GM18909 (cell line): ENCODE data around the gene PHETA1.
"Not testable (repeated sequence)": the region's sequence is repeated elsewhere in the genome, so short reads cannot be mapped to it uniquely, and the experiment has no call there.

ENCODE experiments used
- ATAC-seq: cut with Tn5 transposase; IDR thresholded peaks from one replicate; pipeline ENCODE4 v1.9.1; 2021; ENCODE audit warnings: mild to moderate bottlenecking; ENCODE audit not compliant: unreplicated experiment, poor library complexity

The PHETA1 gene

GRCh38 chr12:111352296-111352993 lies 16.4 kb downstream of the PHETA1 start:
- no peak for ATAC-seq

DNA sequence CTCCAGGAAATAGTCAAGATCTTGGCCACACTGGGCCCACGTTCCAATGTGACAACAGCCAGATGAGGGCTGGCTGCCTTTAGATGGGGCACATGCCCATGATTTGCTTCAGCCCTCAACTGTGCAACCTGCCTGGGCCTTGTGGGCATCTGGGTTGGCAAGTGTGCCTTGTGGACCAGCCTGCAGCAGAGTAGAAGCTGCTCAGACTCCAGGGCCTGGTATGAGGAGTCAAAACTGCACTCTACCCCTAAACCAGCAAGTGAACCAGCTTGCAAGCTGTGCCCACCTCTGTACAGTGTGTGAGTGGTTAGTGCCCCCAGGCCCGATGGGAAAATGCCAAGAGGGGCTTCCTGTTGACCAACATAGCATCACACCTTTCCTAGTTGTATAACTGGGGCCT lies 17.9 kb downstream of the PHETA1 start:
- no peak for ATAC-seq

DNA sequence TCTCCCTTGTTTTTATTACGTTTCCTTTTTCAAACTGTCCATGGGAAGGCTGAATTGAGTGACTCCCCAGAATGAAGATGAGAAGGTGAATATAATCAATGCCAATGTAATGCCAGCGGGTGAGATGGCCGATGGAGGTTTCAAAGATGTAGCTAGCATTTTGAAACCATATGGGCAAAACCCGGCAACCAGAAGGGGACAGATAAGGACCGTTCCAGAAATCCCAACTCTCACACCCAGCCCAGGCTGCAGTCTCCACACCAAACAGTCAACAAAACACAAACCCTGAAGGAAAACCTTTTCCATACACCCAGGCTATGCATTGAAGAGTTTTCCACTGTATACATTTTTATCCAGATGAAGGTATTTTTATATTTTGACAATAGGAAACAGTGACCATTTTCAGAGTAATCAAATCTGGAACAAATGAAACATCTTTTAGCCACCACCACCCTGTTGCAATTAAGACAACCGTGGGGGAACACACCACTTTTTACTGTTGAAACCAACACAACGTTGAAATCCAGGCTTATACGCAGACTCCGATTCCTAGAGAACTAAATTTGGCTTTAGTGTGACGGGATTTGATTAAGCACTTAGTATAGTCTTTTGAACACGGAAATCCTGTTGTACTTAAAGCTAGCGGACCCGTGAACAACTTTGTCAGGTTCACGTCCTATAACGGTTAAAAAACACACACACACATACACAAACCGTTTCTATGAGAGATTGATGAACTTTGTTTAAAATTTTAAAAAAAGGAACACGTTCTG lies 19.0 kb downstream of the PHETA1 start:
- no peak for ATAC-seq

- no peak for ATAC-seq
These were observed 19.7 kb downstream of the PHETA1 start for GRCh38 chr12:111349101-111349747.

- ATAC-seq = no peak
These were observed 20.8 kb downstream of the PHETA1 start for GRCh38 chr12:111347891-111348644.

GRCh38 chr12:111344254-111344875 lies 24.5 kb downstream of the PHETA1 start:
- no peak for ATAC-seq

GRCh38 chr12:111343181-111343580 lies 25.7 kb downstream of the PHETA1 start:
- ATAC-seq = no peak

GRCh38 chr12:111342376-111342775 lies 26.5 kb downstream of the PHETA1 start:
- no peak for ATAC-seq

DNA sequence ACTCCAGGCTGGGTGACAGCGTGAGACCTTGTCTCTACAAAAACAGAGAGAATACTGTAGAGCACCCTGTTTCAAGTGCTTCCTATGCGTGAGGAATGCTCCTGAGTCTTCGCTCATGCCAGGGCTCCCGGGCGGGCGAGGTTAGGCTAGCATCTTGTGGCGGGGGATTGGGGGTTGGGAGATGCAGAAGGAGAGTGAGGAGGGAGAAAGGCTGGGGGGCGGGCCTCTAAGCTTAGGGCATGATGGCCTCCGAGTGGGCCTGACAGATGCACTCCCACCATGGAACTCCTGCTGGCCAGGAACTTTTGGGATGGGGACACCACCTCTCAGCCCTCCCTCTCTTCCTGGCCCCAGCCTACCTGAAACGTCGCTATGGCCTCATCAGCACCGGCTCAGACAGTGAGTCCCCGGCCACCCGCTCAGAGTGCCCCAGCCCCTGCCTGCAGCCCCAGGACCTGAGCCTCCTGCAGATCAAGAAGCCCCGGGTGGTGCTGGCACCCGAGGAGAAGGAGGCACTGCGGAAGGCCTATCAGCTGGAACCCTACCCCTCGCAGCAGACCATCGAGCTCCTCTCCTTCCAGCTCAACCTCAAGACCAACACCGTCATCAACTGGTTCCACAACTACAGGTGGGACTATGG lies 27.3 kb downstream of the PHETA1 start:
- no peak for ATAC-seq

DNA sequence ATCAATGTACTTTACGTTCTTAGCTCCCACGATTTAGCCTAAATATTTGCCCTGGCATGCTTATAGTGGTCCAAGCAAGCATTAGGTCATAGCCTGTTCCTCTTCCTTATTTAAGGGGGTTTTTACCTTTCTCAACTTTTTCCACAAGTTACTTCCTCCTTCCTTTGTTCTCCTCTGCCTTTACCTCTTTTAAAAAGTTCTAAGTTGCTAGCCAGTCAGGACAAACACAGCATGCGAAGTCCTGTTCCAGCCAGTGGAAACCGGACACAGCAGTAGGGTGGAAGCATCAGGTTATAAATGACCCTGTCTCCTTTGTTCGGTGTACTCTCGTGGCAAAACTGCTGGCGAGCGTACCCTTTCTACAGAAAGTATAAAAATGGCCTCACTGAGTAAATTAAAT lies 28.2 kb downstream of the PHETA1 start:
- ATAC-seq = not testable (repeated sequence)

DNA sequence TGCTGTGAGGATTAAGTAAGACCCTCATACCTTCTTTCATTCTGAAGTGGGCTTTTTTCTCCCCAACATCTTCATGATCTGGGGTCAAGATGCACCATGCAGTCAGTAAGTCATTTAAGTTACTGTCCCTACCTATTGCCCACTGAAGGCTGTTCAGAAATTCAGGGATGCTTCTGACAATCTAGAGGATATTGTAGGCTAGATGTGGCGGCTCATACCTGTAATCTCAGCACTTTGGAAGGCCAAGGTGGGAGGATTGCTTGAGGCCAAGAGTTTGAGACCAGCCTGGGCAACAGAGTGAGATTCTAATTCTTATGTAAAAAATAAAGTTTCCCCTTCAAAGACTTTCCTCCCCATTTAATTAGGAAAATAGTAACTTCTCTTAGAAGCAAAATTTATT lies 28.7 kb downstream of the PHETA1 start:
- no peak for ATAC-seq

DNA sequence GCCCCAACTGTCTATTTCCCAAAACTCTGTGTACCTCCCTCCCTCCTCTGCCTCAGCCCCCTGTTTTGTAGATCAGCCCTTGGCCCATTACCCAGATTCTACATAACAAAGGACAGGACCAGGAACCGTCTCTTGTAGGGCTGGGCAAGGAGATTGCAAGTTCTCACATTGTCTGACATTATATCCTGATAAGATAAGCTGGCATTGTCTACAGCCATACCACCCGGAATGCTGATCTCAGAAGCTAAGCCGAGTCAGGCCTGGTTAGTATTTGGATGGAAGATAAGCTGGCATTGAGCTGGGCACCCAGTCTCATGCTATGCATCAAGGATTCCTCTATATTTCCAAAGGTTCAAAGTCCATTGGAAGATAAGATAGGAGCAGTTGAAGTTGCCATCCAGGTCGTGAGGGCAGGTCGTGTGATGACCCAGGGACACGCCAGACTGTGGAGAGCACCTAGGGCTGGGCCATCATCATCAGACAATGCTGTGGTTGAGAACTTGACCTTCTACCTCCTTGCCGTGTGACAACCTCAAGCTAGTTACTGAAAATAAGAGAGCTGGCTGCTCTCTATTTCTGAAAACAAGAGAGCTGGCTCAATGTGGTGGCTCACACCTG lies 29.5 kb downstream of the PHETA1 start:
- ATAC-seq = no peak

GRCh38 chr12:111338096-111338495 lies 30.8 kb downstream of the PHETA1 start:
- no peak for ATAC-seq

- ATAC-seq = no peak
These were observed 31.5 kb downstream of the PHETA1 start for GRCh38 chr12:111337371-111337770.

GRCh38 chr12:111336411-111336810 lies 32.5 kb downstream of the PHETA1 start:
- not testable (repeated sequence) for ATAC-seq

- no peak for ATAC-seq
These were observed 33.1 kb downstream of the PHETA1 start for GRCh38 chr12:111335811-111336210.

GRCh38 chr12:111335301-111335700 lies 33.6 kb downstream of the PHETA1 start:
- ATAC-seq = not testable (repeated sequence)

DNA sequence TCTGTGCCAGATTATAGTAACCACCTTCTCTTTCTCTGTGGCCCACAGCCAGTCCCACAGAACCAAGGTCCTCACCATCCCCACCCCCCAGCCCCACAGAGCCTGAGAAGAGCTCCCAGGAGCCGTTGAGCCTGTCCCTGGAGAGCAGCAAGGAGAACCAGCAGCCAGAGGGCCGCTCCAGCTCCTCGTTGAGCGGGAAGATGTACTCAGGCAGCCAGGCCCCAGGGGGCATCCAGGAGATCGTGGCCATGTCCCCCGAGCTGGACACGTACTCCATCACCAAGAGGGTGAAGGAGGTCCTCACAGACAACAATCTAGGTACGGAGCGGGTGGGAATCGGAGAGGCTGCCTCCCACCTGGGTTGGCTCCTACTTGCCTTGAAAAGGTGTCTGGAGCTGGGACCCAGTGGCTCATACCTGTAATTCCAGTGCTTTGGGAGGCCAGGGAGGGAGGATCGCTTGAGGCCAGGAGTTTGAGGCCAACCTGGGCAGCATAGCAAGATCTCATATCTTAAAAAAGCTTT lies 34.4 kb downstream of the PHETA1 start:
- ATAC-seq = no peak
